IgD-negative memory B cell (primary cell): ENCODE measurements around the gene OLFML2B. TPM values are rescaled to one million over a fixed set of nuclear protein-coding genes. Genes with fewer than 3 reads are reported as not detected.
"Not testable (repeated sequence)": the region's sequence is repeated elsewhere in the genome, so short reads cannot be mapped to it uniquely, and the experiment has no call there.

ENCODE experiments used
- H3K27ac Mint-ChIP-seq, 3 donors: one replicate each; pipeline ENCODE4 v1.8.0; 2020 to 2022; ENCODE audit warnings: mild to moderate bottlenecking in 3 of 3, mixed read lengths in 3 of 3, moderate library complexity in 1 of 3
- H3K27me3 Mint-ChIP-seq: one replicate; pipeline ENCODE4 v1.8.0; 2021; ENCODE audit warnings: mixed read lengths
- H3K36me3 Mint-ChIP-seq: one replicate; pipeline ENCODE4 v1.8.0; 2020; ENCODE audit warnings: mild to moderate bottlenecking, mixed read lengths
- H3K4me1 Mint-ChIP-seq, 3 donors: one replicate each; pipeline ENCODE4 v1.8.0; 2020 to 2022; ENCODE audit warnings: mixed read lengths in 3 of 3, mild to moderate bottlenecking in 1 of 3
- H3K4me3 Mint-ChIP-seq, 4 donors: one replicate each; pipeline ENCODE4 v1.8.0; 2020 to 2022; ENCODE audit warnings: mild to moderate bottlenecking in 4 of 4, mixed read lengths in 4 of 4, moderate library complexity in 3 of 4
- H3K9me3 Mint-ChIP-seq, 3 donors: one replicate each; pipeline ENCODE4 v1.8.0; 2020 to 2021; ENCODE audit warnings: mixed read lengths in 3 of 3, mild to moderate bottlenecking in 1 of 3
- polyA plus RNA-seq: library from polyadenylated mRNA; unstranded; fragments of 300-500 nt; fragmentation: Illumina TruSeq; gene quantifications from one replicate; pipeline ENCODE4 v1.2.3, GENCODE V29; 2021

Gene OLFML2B
- polyA plus RNA-seq = not detected

GRCh38 chr1:162023547-162024501 is at the start of gene OLFML2B:
Gene OLFML2B (minus strand): TSS chr1:162023869. CDS start chr1:162023430, 439 bp downstream.
- Mint-ChIP-seq H3K4me3 (peak within 1 kb of the TSS; percentile 77 to 95 (median 86)), H3K9me3 (peaks cover 0 to 3% (median 0%) of the 10 kb centered on the region in 3 donors), H3K27me3 (peaks cover 40% of the 10 kb centered on the region), H3K4me1 (peaks cover 6 to 7% (median 6%) of the 10 kb centered on the region in 3 donors), H3K36me3 (peaks cover 2% of the 10 kb centered on the region), H3K27ac (peak within 1 kb of the TSS in 1 of 3 donors; percentile 53)

GRCh38 chr1:162072740-162073139 is 49.1 kb upstream of the OLFML2B start:
- Mint-ChIP-seq H3K27me3 (peaks cover 59% of the 10 kb centered on the region), H3K27ac (no peak overlapping the region), H3K4me1 (peaks cover 0 to 10% (median 8%) of the 10 kb centered on the region in 3 donors), H3K9me3 (peaks cover 0 to 2% (median 0%) of the 10 kb centered on the region in 3 donors), H3K36me3 (no peaks in the 10 kb centered on the region), H3K4me3 (peak overlapping the region in 1 of 4 donors; percentile 13)

- Mint-ChIP-seq H3K9me3 (no peaks in the 10 kb centered on the region), H3K4me3 (peak overlapping the region; percentile 84 to 93 (median 88)), H3K36me3 (no peaks in the 10 kb centered on the region), H3K27me3 (peaks cover 61% of the 10 kb centered on the region), H3K4me1 (peaks cover 0 to 10% (median 8%) of the 10 kb centered on the region in 3 donors), H3K27ac (no peak overlapping the region)
These were observed 47.2 kb upstream of the OLFML2B start for GRCh38 chr1:162070825-162071224.

- H3K27ac Mint-ChIP-seq = no peak overlapping the region
These were observed 46.6 kb upstream of the OLFML2B start for GRCh38 chr1:162070094-162070748.

GRCh38 chr1:162069334-162070093 is 45.8 kb upstream of the OLFML2B start, which contains the start of gene NOS1AP:
Gene NOS1AP (plus strand): TSS chr1:162069691. CDS start chr1:162070178, 487 bp downstream.
- Mint-ChIP-seq H3K27ac (no peak within 1 kb of the TSS), H3K4me1 (peaks cover 0 to 11% (median 8%) of the 10 kb centered on the region in 3 donors), H3K27me3 (peaks cover 64% of the 10 kb centered on the region), H3K36me3 (no peaks in the 10 kb centered on the region), H3K9me3 (no peaks in the 10 kb centered on the region), H3K4me3 (peak within 1 kb of the TSS; percentile 84 to 93 (median 88))

More at GRCh38 chr1:162070094-162070748, 46.6 kb upstream of the OLFML2B start:
- Mint-ChIP-seq H3K27me3 (peaks cover 61% of the 10 kb centered on the region), H3K4me3 (peak overlapping the region; percentile 84 to 93 (median 88)), H3K9me3 (no peaks in the 10 kb centered on the region), H3K4me1 (peaks cover 0 to 10% (median 8%) of the 10 kb centered on the region in 3 donors), H3K36me3 (no peaks in the 10 kb centered on the region)

GRCh38 chr1:162068301-162068700 is 44.6 kb upstream of the OLFML2B start:
- Mint-ChIP-seq H3K4me1 (peaks cover 0 to 12% (median 8%) of the 10 kb centered on the region in 3 donors), H3K36me3 (no peaks in the 10 kb centered on the region), H3K27ac (no peak overlapping the region), H3K27me3 (peaks cover 54% of the 10 kb centered on the region), H3K4me3 (peak overlapping the region in 2 of 4 donors; percentile 5 to 67), H3K9me3 (no peaks in the 10 kb centered on the region)

GRCh38 chr1:162067466-162067865 is 43.8 kb upstream of the OLFML2B start:
- Mint-ChIP-seq H3K9me3 (no peaks in the 10 kb centered on the region), H3K27me3 (peaks cover 54% of the 10 kb centered on the region), H3K27ac (no peak overlapping the region), H3K4me1 (peaks cover 0 to 12% (median 8%) of the 10 kb centered on the region in 3 donors), H3K4me3 (peak overlapping the region in 1 of 4 donors; percentile 67), H3K36me3 (no peaks in the 10 kb centered on the region)

GRCh38 chr1:162066836-162067235 is 43.2 kb upstream of the OLFML2B start:
- not testable (repeated sequence) for H3K4me3 Mint-ChIP-seq, H3K9me3 Mint-ChIP-seq, H3K36me3 Mint-ChIP-seq, H3K27ac Mint-ChIP-seq
- H3K27me3 Mint-ChIP-seq = peaks cover 56% of the 10 kb centered on the region
- H3K4me1 Mint-ChIP-seq = peaks cover 0 to 12% (median 8%) of the 10 kb centered on the region in 3 donors

- H3K27me3 Mint-ChIP-seq = peaks cover 44% of the 10 kb centered on the region
- peaks cover 0 to 1% (median 0%) of the 10 kb centered on the region in 3 donors for H3K9me3 Mint-ChIP-seq
- H3K4me3 Mint-ChIP-seq = no peak overlapping the region
- no peak overlapping the region for H3K27ac Mint-ChIP-seq
- peaks cover 0 to 5% (median 3%) of the 10 kb centered on the region in 3 donors for H3K4me1 Mint-ChIP-seq
- H3K36me3 Mint-ChIP-seq = no peaks in the 10 kb centered on the region
These were observed 41.3 kb upstream of the OLFML2B start for GRCh38 chr1:162065016-162065415.

GRCh38 chr1:162062542-162063015 is 38.9 kb upstream of the OLFML2B start:
- Mint-ChIP-seq H3K9me3 (peaks cover 0 to 1% (median 0%) of the 10 kb centered on the region in 3 donors), H3K4me1 (peaks cover 0 to 1% (median 0%) of the 10 kb centered on the region in 3 donors), H3K27ac (no peak overlapping the region), H3K36me3 (no peaks in the 10 kb centered on the region), H3K27me3 (peaks cover 32% of the 10 kb centered on the region), H3K4me3 (no peak overlapping the region)

- Mint-ChIP-seq H3K9me3 (peaks cover 0 to 1% (median 0%) of the 10 kb centered on the region in 3 donors), H3K4me3 (no peak overlapping the region), H3K4me1 (peaks cover 0 to 1% (median 0%) of the 10 kb centered on the region in 3 donors), H3K36me3 (no peaks in the 10 kb centered on the region), H3K27me3 (peaks cover 19% of the 10 kb centered on the region), H3K27ac (no peak overlapping the region)
These were observed 36.6 kb upstream of the OLFML2B start for GRCh38 chr1:162060314-162060713.

- H3K36me3 Mint-ChIP-seq = no peaks in the 10 kb centered on the region
- H3K4me1 Mint-ChIP-seq = peaks cover 0 to 1% (median 0%) of the 10 kb centered on the region in 3 donors
- peaks cover 15% of the 10 kb centered on the region for H3K27me3 Mint-ChIP-seq
- H3K4me3 Mint-ChIP-seq = no peak overlapping the region
- peaks cover 0 to 1% (median 0%) of the 10 kb centered on the region in 3 donors for H3K9me3 Mint-ChIP-seq
- H3K27ac Mint-ChIP-seq = no peak overlapping the region
These were observed 36.1 kb upstream of the OLFML2B start for GRCh38 chr1:162059721-162060120.

GRCh38 chr1:162056579-162056978 is 32.9 kb upstream of the OLFML2B start:
- H3K4me1 Mint-ChIP-seq = no peaks in the 10 kb centered on the region
- no peak overlapping the region for H3K27ac Mint-ChIP-seq
- no peak overlapping the region for H3K4me3 Mint-ChIP-seq
- H3K27me3 Mint-ChIP-seq = peaks cover 10% of the 10 kb centered on the region
- H3K36me3 Mint-ChIP-seq = no peaks in the 10 kb centered on the region
- H3K9me3 Mint-ChIP-seq = no peaks in the 10 kb centered on the region

GRCh38 chr1:162056043-162056442 is 32.4 kb upstream of the OLFML2B start:
- Mint-ChIP-seq H3K36me3 (no peaks in the 10 kb centered on the region), H3K27ac (no peak overlapping the region), H3K4me3 (no peak overlapping the region), H3K4me1 (no peaks in the 10 kb centered on the region), H3K9me3 (no peaks in the 10 kb centered on the region), H3K27me3 (peaks cover 13% of the 10 kb centered on the region)
